HepG2 (cell line): ENCODE data around the gene SART1. TPM values are rescaled to one million over a fixed set of nuclear protein-coding genes. Genes with fewer than 3 reads are reported as not detected.
A peak's percentile ranks its signal among the peaks of the same experiment; 100 is the strongest.

ENCODE experiments used
- ATF3 ChIP-seq: sonication (generic); formaldehyde crosslinking; IDR thresholded peaks from 2 replicates; pipeline ENCODE4 v1.4.0; 2020; ENCODE audit warnings: missing genetic modification reagents
- ATM ChIP-seq: fragments of 450-650 bp; IDR thresholded peaks from 2 replicates; pipeline ENCODE4 v1.7.1; 2017; ENCODE audit warnings: mild to moderate bottlenecking, borderline replicate concordance
- DMTF1 ChIP-seq: sonication (generic); formaldehyde crosslinking; IDR thresholded peaks from 2 replicates; pipeline ENCODE4 v1.4.0; 2020; ENCODE audit warnings: mild to moderate bottlenecking, missing genetic modification reagents
- FOXC1 ChIP-seq: sonication (generic); formaldehyde crosslinking; IDR thresholded peaks from 2 replicates; pipeline ENCODE4 v1.8.0; 2022; ENCODE audit warnings: mild to moderate bottlenecking, missing genetic modification reagents, borderline replicate concordance
- GATA4 ChIP-seq: sonication (generic); IDR thresholded peaks from 2 replicates; pipeline ENCODE4 v1.6.1; 2016; ENCODE audit warnings: antibody characterized with exemption, low read depth, borderline replicate concordance
- HMG20A ChIP-seq: IDR thresholded peaks from 2 replicates; pipeline ENCODE4 v1.6.1; 2016; ENCODE audit warnings: borderline replicate concordance
- IKZF1 ChIP-seq: fragments of 450-650 bp; IDR thresholded peaks from 2 replicates; pipeline ENCODE4 v1.7.1; 2016
- ISL2 ChIP-seq: sonication (generic); formaldehyde crosslinking; IDR thresholded peaks from 2 replicates; pipeline ENCODE4 v1.5.0; 2020; ENCODE audit warnings: missing genetic modification reagents
- KAT7 ChIP-seq: IDR thresholded peaks from 2 replicates; pipeline ENCODE4 v1.6.1; 2018; ENCODE audit warnings: borderline replicate concordance, missing compliant biosample characterization
- MBNL3 ChIP-seq: fragments of 250-450 bp; sonication (Bioruptor Pico); conservative IDR thresholded peaks from 2 replicates; pipeline ENCODE4 v1.8.0; 2022; ENCODE audit warnings: mild to moderate bottlenecking, inconsistent platforms
- MED1 ChIP-seq: sonication (generic); formaldehyde crosslinking; IDR thresholded peaks from 2 replicates; pipeline ENCODE4 v1.4.0; 2020; ENCODE audit warnings: missing genetic modification reagents
- MED8 ChIP-seq: sonication (generic); formaldehyde crosslinking; IDR thresholded peaks from 2 replicates; pipeline ENCODE4 v1.8.1; 2023; ENCODE audit warnings: mild to moderate bottlenecking, missing genetic modification reagents; ENCODE audit not compliant: insufficient replicate concordance
- MXD4 ChIP-seq: IDR thresholded peaks from 2 replicates; pipeline ENCODE4 v1.6.1; 2016; ENCODE audit warnings: mild to moderate bottlenecking, missing biosample characterization, missing genetic modification reagents
- SIN3A ChIP-seq: IDR thresholded peaks from 2 replicates; pipeline ENCODE4 v1.6.1; 2011; ENCODE audit warnings: low read depth, mild to moderate bottlenecking, control low read depth, low read length, borderline replicate concordance
- SMAD9 ChIP-seq: sonication (generic); formaldehyde crosslinking; IDR thresholded peaks from 2 replicates; pipeline ENCODE4 v1.5.1; 2020; ENCODE audit warnings: mild to moderate bottlenecking, missing genetic modification reagents
- ZBTB46 ChIP-seq: sonication (generic); formaldehyde crosslinking; IDR thresholded peaks from 2 replicates; pipeline ENCODE4 v1.4.0; 2020; ENCODE audit warnings: mild to moderate bottlenecking, missing genetic modification reagents, borderline replicate concordance
- ZFP82 ChIP-seq: sonication (generic); formaldehyde crosslinking; IDR thresholded peaks from 2 replicates; pipeline ENCODE4 v1.5.1; 2020; ENCODE audit warnings: mild to moderate bottlenecking, missing genetic modification reagents, borderline replicate concordance
- ZNF143 ChIP-seq: sonication (generic); formaldehyde crosslinking; IDR thresholded peaks from 2 replicates; pipeline ENCODE4 v1.4.0; 2020; ENCODE audit warnings: missing genetic modification reagents
- ZNF546 ChIP-seq: sonication (generic); formaldehyde crosslinking; conservative IDR thresholded peaks from 2 replicates; pipeline ENCODE4 v1.8.1; 2023; ENCODE audit warnings: mild to moderate bottlenecking, missing genetic modification reagents
- ZNF558 ChIP-seq: sonication (generic); formaldehyde crosslinking; IDR thresholded peaks from 2 replicates; pipeline ENCODE4 v1.9.0; 2022; ENCODE audit warnings: mild to moderate bottlenecking, missing genetic modification reagents, borderline replicate concordance
- ZNF674 ChIP-seq: sonication (generic); formaldehyde crosslinking; IDR thresholded peaks from 2 replicates; pipeline ENCODE4 v1.5.0; 2020; ENCODE audit warnings: low read depth, mild to moderate bottlenecking, missing genetic modification reagents
- ZNF746 ChIP-seq: sonication (generic); formaldehyde crosslinking; IDR thresholded peaks from 2 replicates; pipeline ENCODE4 v1.8.0; 2022; ENCODE audit warnings: mild to moderate bottlenecking, missing genetic modification reagents
- ZSCAN31 ChIP-seq: sonication (generic); formaldehyde crosslinking; IDR thresholded peaks from 2 replicates; pipeline ENCODE4 v1.5.0; 2020; ENCODE audit warnings: low read depth, mild to moderate bottlenecking, missing genetic modification reagents
- polyA plus RNA-seq, 8 experiments: library from polyadenylated mRNA; depleted of rRNA in 3 of 8; stranded (reverse) in 7 of 8; unstranded in 1 of 8; fragments of >200 nt; fragmentation: Illumina TruSeq in 4 of 8; extraction: Trizol in 4 of 8; gene quantifications; 2 replicates each; pipeline versions ENCODE4 v1.2.1 to v1.2.3, GENCODE V29; 2011 to 2016; ENCODE audit warnings: low read depth in 4 of 8, missing spikeins in 1 of 8, mixed read lengths in 1 of 8; ENCODE audit not compliant: insufficient read depth in 1 of 8
- total RNA-seq, 5 experiments: library from RNA; depleted of rRNA; stranded (reverse); fragments of >200 nt; fragmentation: Illumina TruSeq; extraction: Trizol; gene quantifications; 2 replicates each; pipeline ENCODE4 v1.2.3, GENCODE V29; 2016; ENCODE audit warnings: low read depth in 1 of 5
- TF ChIP-seq, protein P1 (sequence below): sonication (generic); formaldehyde crosslinking; IDR thresholded peaks from 2 replicates; pipeline ENCODE4 v1.5.1; 2020; ENCODE audit warnings: mild to moderate bottlenecking, missing genetic modification reagents, borderline replicate concordance
- TF ChIP-seq, protein P2 (sequence below): IDR thresholded peaks from 2 replicates; pipeline ENCODE4 v1.6.1; 2016; ENCODE audit warnings: low read depth, borderline replicate concordance
- TF ChIP-seq, protein P3 (sequence below): sonication (generic); formaldehyde crosslinking; IDR thresholded peaks from 2 replicates; pipeline ENCODE4 v1.5.0; 2020; ENCODE audit warnings: mild to moderate bottlenecking, low read depth, missing genetic modification reagents, borderline replicate concordance

Gene SART1
- total and polyA plus RNA-seq, 2 of the 13 experiments (the other 11 are each of a cell fraction or from before 2014, with no cell fraction given), result 11.3 to 22.5 TPM

GRCh38 chr11:65919141-65919572, 42.4 kb upstream of the SART1 start, which contains the start of gene DRAP1 (continued):
- TF ChIP-seq ZSCAN31, result 0 out of 2 replicates have a peak, but pooled peaks have one; percentile 12
- TF ChIP-seq ZNF546 (CRISPR knock-in tag), result peak; percentile 80
- no peak for TF ChIP-seq ZBTB46 (CRISPR knock-in tag)
- TF ChIP-seq ZNF558 (CRISPR knock-in tag), result no peak
- no peak for TF ChIP-seq MXD4 (CRISPR knock-in tag)
- TF ChIP-seq, protein P1, sequence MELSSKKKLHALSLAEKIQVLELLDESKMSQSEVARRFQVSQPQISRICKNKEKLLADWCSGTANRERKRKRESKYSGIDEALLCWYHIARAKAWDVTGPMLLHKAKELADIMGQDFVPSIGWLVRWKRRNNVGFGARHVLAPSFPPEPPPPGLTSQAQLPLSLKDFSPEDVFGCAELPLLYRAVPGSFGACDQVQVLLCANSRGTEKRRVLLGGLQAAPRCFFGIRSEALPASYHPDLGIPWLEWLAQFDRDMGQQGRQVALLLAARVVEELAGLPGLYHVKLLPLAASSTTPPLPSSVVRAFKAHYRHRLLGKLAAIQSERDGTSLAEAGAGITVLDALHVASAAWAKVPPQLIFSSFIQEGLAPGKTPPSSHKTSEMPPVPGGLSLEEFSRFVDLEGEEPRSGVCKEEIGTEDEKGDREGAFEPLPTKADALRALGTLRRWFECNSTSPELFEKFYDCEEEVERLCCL (CRISPR knock-in tag), result 0 out of 2 replicates have a peak, but pooled peaks have one; percentile 12
- no peak for TF ChIP-seq DMTF1 (CRISPR knock-in tag)
- peak; percentile 44 for TF ChIP-seq MED8 (CRISPR knock-in tag)
- TF ChIP-seq ZNF143, result no peak
- no peak for TF ChIP-seq KAT7 (CRISPR knock-in tag)
- no peak for TF ChIP-seq HMG20A (CRISPR knock-in tag)
- TF ChIP-seq, protein P2, sequence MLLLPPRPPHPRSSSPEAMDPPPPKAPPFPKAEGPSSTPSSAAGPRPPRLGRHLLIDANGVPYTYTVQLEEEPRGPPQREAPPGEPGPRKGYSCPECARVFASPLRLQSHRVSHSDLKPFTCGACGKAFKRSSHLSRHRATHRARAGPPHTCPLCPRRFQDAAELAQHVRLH, result peak; percentile 73; the same call in 1 of the 2 replicates
- no peak for TF ChIP-seq GATA4
- TF ChIP-seq ZNF746 (CRISPR knock-in tag), result peak; percentile 74; the same call in 1 of the 2 replicates
- TF ChIP-seq ZNF674 (CRISPR knock-in tag), result no peak
- no peak for TF ChIP-seq MBNL3 (CRISPR knock-in tag)
- peak; percentile 77; the same call in 1 of the 2 replicates for TF ChIP-seq ATF3 (CRISPR knock-in tag)
- peak; percentile 79; the same call in 1 of the 2 replicates for TF ChIP-seq SIN3A
- no peak for TF ChIP-seq ATM
- TF ChIP-seq FOXC1 (CRISPR knock-in tag), result no peak
- TF ChIP-seq ISL2 (CRISPR knock-in tag), result peak; percentile 75
- TF ChIP-seq, protein P3, sequence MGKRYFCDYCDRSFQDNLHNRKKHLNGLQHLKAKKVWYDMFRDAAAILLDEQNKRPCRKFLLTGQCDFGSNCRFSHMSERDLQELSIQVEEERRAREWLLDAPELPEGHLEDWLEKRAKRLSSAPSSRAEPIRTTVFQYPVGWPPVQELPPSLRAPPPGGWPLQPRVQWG (CRISPR knock-in tag), result no peak
- TF ChIP-seq SMAD9 (CRISPR knock-in tag), result no peak; the same call in 1 of the 2 replicates
- no peak for TF ChIP-seq IKZF1
- no peak for TF ChIP-seq ZFP82 (CRISPR knock-in tag)
- TF ChIP-seq MED1 (CRISPR knock-in tag), result peak; percentile 78
